Erythroblast (primary cell): ENCODE results near the gene ULK4.
"Not testable (repeated sequence)": the region's sequence is repeated elsewhere in the genome, so short reads cannot be mapped to it uniquely, and the experiment has no call there.

ENCODE experiments used
- DNase-seq, 2 experiments: peaks; one replicate each; lab custom pipeline; 2025; lab: John Stamatoyannopoulos, UW
- GATA1 ChIP-seq: IDR thresholded peaks from 2 replicates; pipeline ENCODE4 v1.6.1; 2011; ENCODE audit warnings: low read depth, mild to moderate bottlenecking, control low read depth, low read length, moderate library complexity
- POLR2A ChIP-seq: IDR thresholded peaks from 2 replicates; pipeline ENCODE4 v1.6.1; 2011; ENCODE audit warnings: mild to moderate bottlenecking, low read length

The ULK4 gene

DNA sequence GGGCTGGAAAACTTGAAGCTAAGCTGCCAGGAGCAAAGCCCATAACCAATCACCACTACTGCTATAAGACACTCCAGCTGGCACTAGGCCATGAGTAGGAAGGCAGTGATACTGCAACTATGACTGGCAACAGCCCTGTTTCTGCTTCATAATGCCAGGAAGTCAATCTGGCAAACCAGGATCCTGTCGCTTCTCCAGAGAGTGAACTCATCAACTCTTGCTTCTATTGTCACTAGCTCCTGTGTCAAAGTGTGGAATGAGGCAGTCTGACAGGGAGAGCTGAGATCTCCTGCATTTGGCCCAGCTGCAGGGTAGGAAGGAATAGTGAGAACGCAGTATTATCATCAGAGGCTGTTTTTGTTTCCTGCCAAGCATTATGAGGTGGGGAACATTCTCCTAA is 657.3 kb downstream of the ULK4 start:
- DNase-seq: no peak
- TF ChIP-seq GATA1: no peak
- no peak for TF ChIP-seq POLR2A

DNA sequence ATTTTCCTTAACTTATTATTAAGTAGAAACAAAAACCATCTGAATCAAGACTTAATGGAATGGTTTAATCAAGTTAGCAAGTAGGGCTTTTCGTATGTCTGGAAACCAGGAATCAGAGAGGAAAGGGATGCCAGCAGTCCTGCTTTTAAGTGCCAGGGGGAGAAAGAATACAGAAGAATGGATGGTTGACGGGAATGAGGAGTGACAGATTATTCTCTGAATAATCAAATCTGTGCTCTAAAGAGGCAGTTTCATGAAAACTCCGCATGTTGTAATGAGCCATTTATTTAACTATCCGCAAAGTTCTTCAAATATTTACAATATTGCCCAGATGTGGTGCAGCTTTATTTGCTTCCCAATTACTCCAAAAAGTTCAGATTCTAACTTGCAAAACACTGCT is 659.6 kb downstream of the ULK4 start:
- no peak for DNase-seq
- TF ChIP-seq POLR2A: no peak

DNA sequence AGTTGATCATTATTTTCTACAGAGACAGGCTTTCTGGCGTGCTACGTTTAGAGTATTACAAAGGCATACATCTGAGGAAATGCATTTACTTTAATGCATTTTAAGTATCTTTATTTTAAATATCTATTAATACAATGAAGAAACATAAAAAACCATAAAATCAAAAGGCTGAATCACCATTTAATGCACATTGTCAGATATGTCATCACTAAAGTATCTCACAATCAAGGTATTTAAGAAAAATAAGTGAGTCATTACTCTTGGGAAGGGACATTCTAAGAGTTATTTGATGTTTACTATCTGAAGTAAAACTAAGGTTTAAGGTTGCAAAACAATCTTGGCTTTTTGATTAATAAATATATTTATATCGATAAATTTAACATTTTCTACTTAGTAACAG is 660.4 kb downstream of the ULK4 start:
- no peak for DNase-seq
- TF ChIP-seq GATA1 (no peak), POLR2A (no peak)

DNA sequence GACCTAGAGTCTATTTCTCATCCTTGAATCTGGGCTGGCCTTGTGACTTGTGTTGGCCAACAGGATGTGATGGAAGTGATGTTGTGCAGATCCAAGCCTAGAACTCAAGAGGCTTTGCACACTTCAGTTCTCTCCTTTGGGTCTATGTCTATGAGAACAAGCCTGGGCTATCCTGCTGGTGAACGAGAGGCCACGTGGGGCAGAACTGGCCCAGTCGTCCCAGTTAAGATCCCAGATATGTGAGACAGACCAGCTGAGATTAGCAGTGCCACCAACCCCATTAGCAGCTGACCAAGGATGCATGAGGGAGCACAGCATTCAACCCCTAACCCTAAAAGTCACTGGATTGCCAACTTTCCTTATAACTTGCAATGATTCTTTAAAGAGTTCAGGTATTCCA is 662.9 kb downstream of the ULK4 start:
- DNase-seq: no peak
- TF ChIP-seq GATA1 (no peak), POLR2A (no peak)

DNA sequence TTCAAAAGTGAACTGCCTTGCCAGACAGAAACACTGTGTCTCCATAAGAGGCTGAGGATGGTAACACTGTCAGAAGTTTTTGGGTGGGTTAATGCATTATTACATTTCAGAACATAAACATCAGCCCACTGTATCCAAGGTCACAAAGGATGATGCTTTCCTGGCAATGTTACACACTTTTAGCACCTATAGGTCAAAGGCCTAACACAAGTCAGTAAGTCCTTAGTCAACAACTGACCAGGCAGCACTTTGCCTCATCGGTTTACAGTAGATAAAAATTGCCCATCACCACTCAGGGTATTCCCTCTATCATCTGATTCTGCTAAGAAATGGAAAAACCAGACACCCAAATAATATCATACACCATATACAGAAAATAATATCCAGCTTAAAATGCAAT is 664.2 kb downstream of the ULK4 start:
- DNase-seq: no peak
- TF ChIP-seq GATA1: no peak
- TF ChIP-seq POLR2A: no peak

DNA sequence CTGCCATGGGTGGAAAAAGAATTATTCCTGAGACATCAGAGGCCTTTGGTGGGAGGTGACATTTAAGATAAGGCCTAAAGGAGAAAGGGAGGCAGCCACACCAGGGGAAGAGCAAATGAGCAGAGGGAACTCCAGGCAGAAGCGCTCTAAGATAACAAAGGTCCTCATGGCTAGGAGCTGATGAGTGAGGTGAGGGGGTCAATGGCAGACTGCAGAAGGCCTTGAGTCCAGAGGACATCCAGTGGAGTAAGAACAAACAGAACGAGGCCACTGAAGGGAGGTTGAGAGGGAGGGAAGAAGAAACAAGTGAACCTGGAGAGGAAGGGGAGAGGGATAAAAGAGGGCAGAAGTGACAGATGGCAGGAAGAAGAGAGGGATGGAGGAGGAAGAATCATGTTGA is 665.3 kb downstream of the ULK4 start:
- no peak for TF ChIP-seq GATA1
- no peak for TF ChIP-seq POLR2A

DNA sequence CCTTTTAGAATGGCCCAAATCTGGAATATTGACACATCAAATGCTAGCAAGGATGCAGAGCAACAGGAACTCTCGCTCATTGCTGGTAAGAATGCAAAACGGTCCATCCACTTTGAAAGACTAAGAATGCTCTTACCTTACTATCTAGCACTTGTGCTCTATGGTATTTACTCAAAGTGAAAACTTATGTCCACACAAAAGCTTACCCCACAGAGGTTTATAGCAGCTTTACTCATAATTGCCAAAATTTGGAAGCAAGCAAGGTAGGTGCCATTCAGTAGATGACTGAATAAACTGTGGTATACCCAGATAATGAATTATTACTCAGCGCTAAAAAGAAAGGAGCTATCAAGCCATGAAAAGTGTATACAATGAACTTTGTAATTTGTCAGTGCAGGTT is 666.2 kb downstream of the ULK4 start:
- DNase-seq: no peak
- no peak for TF ChIP-seq GATA1
- no peak for TF ChIP-seq POLR2A

More for the DNA sequence above, 665.3 kb downstream of the ULK4 start:
- DNase-seq: no peak

DNA sequence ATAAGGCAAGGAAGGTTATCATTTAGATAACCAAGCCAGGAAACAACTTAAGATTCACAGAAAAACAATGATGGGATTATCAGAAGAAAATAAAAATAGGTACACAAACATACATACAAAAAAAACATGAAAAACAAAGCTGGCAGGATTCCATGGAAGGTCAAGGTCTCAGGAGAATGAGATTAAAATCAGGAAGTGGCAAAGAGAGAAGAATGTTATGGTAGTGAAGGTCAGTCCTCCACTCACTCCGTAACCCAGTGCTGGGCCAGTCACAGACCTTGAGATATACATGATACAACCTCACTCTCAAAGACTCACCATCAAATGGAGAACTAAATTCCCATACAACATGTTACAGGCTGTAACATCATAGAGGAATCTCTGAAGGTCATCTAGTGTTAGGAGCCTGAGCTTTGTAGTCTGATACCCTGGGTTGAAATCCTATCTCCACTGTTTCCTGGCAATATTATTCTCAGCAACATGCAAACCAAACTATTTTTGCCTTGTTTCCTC is 668.7 kb downstream of the ULK4 start:
- TF ChIP-seq GATA1 (no peak), POLR2A (no peak)
- no peak for DNase-seq

DNA sequence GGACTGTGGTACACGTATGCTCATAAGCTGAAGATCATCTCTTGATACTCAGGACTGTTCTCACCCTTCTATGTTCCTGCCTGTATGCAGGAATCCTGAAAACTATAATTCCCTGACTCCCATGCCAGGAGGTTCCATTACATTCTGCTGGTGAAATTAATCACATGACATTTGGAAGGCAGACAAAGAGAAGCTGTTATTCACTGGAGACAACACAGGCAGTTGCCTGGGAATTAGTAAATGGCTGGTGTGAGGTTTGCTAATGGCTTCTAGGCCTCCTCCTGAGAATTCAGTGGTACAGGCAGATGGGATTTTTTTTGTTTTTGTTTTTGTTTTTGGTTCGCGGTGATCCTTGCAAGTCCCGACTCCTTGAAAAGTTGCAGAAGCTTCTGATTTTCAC is 671.2 kb downstream of the ULK4 start:
- TF ChIP-seq POLR2A (no peak), GATA1 (no peak)
- DNase-seq: no peak

DNA sequence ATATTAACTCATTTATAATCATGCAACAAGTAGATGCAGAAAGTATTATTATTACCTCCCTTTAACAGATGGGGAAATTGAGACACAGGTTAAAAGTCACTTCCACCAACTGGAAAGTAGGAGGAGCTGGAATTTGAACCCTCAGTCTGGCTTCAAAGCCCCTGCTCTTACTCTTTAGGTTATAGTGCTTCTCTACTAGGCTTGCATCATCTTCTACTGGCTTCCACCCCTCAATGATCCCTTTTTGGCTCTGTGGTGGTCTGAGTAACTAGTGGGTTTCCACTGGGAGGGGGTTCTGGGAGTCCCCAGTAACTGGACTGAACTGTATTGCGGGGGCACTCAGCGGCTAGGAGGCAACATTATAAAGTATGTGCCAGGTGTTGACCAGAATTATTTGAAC is 671.6 kb downstream of the ULK4 start:
- DNase-seq: no peak
- TF ChIP-seq GATA1: no peak
- no peak for TF ChIP-seq POLR2A

DNA sequence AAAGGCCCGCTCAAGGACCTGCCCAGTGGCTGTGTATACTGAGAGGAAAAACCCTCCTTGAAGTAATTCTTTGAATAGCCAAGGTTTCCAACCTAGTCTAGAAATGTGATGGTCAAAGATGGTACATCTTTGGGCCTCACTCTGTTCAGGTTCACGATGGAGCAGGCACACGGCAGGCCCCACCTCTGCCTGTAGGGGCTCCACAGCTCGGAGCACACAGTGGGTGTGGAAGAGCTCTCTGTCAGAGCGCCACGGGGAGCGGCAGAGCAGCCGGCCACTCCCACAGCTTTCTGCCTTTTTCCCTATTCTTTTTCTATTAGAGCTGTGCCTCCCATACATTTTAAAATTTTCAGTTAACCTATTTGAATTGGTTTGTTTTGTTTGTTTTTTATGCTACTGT is 673.1 kb downstream of the ULK4 start:
- TF ChIP-seq POLR2A: no peak
- no peak for TF ChIP-seq GATA1
- DNase-seq: no peak

DNA sequence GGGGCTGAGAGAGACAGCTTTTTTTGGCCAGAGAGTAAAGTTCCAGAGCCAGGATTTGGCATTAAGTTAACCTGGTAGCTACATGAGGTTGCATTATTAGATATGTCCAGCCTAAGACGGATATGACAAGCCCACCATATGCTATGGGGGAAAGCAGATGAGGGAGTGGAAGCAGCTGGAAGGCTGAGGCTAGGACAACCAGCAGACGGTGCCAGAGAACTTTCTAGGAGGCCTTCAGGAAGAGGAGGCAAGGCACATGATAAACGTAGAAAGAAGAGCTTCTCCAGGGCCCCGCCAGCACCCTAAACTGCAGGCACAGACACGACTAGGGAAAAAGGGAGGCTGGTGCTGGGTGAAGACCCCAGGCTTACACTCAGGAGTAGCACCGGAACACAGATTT is 675.6 kb downstream of the ULK4 start:
- TF ChIP-seq GATA1 (no peak), POLR2A (no peak)
- DNase-seq: no peak

DNA sequence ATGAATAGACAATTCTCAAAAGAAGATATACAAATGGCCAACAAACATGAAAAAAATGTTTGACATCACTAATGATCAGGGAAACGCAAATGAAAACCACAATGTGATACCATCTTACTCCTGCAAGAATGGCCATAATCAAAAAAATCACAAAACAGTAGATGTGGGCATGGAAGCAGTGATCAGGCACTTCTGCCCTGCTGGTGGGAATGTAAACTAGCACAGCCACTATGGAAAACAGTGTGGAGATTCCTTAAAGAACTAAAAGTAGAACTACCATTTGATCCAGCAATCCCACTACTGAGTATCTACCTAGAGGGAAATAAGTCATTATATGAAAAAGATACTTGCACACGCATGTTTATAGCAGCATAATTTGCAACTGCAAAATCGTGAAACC is 677.0 kb downstream of the ULK4 start:
- not testable (repeated sequence) for DNase-seq

DNA sequence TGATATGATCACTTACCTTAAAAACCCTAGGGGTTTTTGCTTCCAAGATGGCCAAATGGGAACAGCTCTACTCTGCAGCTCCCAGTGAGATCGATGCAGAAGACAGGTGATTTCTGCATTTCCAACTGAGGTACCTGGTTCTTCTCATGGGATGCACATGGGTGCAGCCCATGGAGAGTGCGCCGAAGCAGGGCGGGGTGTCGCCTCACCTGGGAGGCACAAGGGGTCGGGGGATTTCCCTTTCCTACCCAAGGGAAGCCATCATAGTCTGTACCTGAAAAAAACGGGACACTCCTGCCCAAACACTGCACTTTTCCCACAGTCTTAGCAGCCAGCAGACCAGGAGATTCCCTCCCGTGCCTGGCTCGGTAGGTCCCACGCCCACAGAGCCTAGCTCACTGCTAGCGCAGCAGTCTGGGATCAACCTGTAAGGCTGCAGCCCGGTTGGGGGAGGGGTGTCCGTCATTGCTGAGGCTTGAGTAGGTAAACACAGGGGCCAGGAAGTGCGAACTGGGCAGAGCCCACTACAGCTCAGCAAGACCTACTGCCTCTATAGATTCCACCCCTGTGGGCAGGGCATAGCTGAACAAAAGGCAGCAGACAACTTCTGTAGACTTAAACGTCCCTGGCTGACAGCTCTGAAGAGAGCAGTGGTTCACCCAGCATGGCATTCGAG is 684.0 kb downstream of the ULK4 start:
- TF ChIP-seq GATA1 (no peak), POLR2A (no peak)
- no peak for DNase-seq

DNA sequence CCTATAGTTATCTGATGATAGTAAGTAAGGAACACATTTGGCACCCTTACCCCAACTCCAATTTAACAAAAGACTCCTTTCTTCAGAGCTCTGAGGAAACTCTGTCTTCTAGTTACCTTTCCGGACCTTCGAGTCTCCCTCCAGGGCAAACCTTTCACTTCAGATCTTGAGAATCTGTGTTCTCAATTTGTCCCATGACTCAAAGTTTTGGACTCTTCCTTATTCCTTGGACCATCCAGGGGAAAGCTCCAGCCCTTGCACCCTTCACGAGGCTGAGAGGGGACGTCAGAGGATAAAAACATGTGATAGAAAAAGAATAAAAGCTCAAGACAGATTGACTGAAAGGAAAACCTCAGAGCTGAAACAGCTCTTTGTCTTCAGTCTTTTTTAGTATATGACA is 685.7 kb downstream of the ULK4 start:
- no peak for TF ChIP-seq GATA1
- TF ChIP-seq POLR2A: no peak
- no peak for DNase-seq
